ENCODE data around the gene CA12.

CA12 gene

GRCh38 chr15:63332367-63333124 lies 49.1 kb downstream of the CA12 start:
- peak; percentile 83 to 97 for DNase-seq (ENCODE audit: low read depth in 2 of 2)
- TF ChIP-seq CTCF (IDR thresholded peaks at IDR 0.05; ENCODE audit: low read depth, low read length), result no peak
- no peak overlapping the region for H3K4me3 ChIP-seq (replicated peaks in 1 of 2; ENCODE audit: low read depth in 2 of 2, low read length in 2 of 2)

GRCh38 chr15:63331456-63331855 lies 50.2 kb downstream of the CA12 start:
- no peak for TF ChIP-seq CTCF (IDR thresholded peaks at IDR 0.05; ENCODE audit: low read depth, low read length)
- DNase-seq (ENCODE audit: low read depth in 2 of 2), result peak in 1 of 2 donors; percentile 61
- H3K4me3 ChIP-seq (replicated peaks in 1 of 2; ENCODE audit: low read depth in 2 of 2, low read length in 2 of 2), result no peak overlapping the region

- TF ChIP-seq CTCF (IDR thresholded peaks at IDR 0.05; ENCODE audit: low read depth, low read length), result no peak
- DNase-seq (ENCODE audit: low read depth in 2 of 2), result no peak
- H3K4me3 ChIP-seq (replicated peaks in 1 of 2; ENCODE audit: low read depth in 2 of 2, low read length in 2 of 2), result no peak overlapping the region
Observed at GRCh38 chr15:63330926-63331325, 50.7 kb downstream of the CA12 start.

- TF ChIP-seq CTCF (IDR thresholded peaks at IDR 0.05; ENCODE audit: low read depth, low read length), result no peak
- no peak for DNase-seq (ENCODE audit: low read depth in 2 of 2)
- no peak overlapping the region for H3K4me3 ChIP-seq (replicated peaks in 1 of 2; ENCODE audit: low read depth in 2 of 2, low read length in 2 of 2)
Observed at GRCh38 chr15:63329567-63330350, 51.9 kb downstream of the CA12 start.

- TF ChIP-seq CTCF (IDR thresholded peaks at IDR 0.05; ENCODE audit: low read depth, low read length), result no peak
- DNase-seq (ENCODE audit: low read depth in 2 of 2), result peak in 1 of 2 donors; percentile 50
- no peak overlapping the region for H3K4me3 ChIP-seq (replicated peaks in 1 of 2; ENCODE audit: low read depth in 2 of 2, low read length in 2 of 2)
Observed at GRCh38 chr15:63327648-63328421, 53.8 kb downstream of the CA12 start.

- no peak for DNase-seq (ENCODE audit: low read depth in 2 of 2)
- no peak overlapping the region for H3K4me3 ChIP-seq (replicated peaks in 1 of 2; ENCODE audit: low read depth in 2 of 2, low read length in 2 of 2)
- TF ChIP-seq CTCF (IDR thresholded peaks at IDR 0.05; ENCODE audit: low read depth, low read length), result no peak
Observed at GRCh38 chr15:63324770-63325169, 56.9 kb downstream of the CA12 start.

Measured in cardiac fibroblast (primary cell).